Activated CD8-positive, alpha-beta memory T cell treated with anti-CD3 and anti-CD28 coated beads, Interleukin-2, amount 50 U/mL, for 1 hour (primary cell): ENCODE data around the gene FIBP.
"Not testable (repeated sequence)": the region's sequence is repeated elsewhere in the genome, so short reads cannot be mapped to it uniquely, and the experiment has no call there.

Experiments
- DNase-seq: peaks from one replicate; pipeline ENCODE4 v3.0.0-alpha.2; 2020; ENCODE audit errors: extremely low read depth

Gene FIBP

GRCh38 chr11:65859812-65860277 lies 28.4 kb downstream of the FIBP start:
- no peak for DNase-seq

GRCh38 chr11:65859095-65859811 lies 29.0 kb downstream of the FIBP start:
- DNase-seq = peak; percentile 95

- no peak for DNase-seq
These were observed 29.6 kb downstream of the FIBP start for GRCh38 chr11:65858681-65859087.

GRCh38 chr11:65857853-65858680 lies 30.2 kb downstream of the FIBP start, which contains the start of gene CFL1:
Gene CFL1 (minus strand): TSS chr11:65858180. CDS start chr11:65858099, 81 bp downstream.
- DNase-seq = peak; percentile 88

- no peak for DNase-seq
These were observed 30.8 kb downstream of the FIBP start for GRCh38 chr11:65857500-65857852.

GRCh38 chr11:65856689-65857499 lies 31.4 kb downstream of the FIBP start:
- DNase-seq = peak; percentile 59

- no peak for DNase-seq
These were observed 32.3 kb downstream of the FIBP start for GRCh38 chr11:65855927-65856363.

GRCh38 chr11:65854852-65855837 lies 33.1 kb downstream of the FIBP start:
- DNase-seq = no peak

- no peak for DNase-seq
These were observed 34.1 kb downstream of the FIBP start for GRCh38 chr11:65854161-65854592.

- DNase-seq = no peak
These were observed 34.9 kb downstream of the FIBP start for GRCh38 chr11:65853246-65853979.

GRCh38 chr11:65852508-65853245 lies 35.6 kb downstream of the FIBP start:
- DNase-seq = no peak

- no peak for DNase-seq
These were observed 36.3 kb downstream of the FIBP start for GRCh38 chr11:65851811-65852507.

- no peak for DNase-seq
These were observed 37.1 kb downstream of the FIBP start for GRCh38 chr11:65851083-65851579.

GRCh38 chr11:65850217-65851082 lies 37.8 kb downstream of the FIBP start:
- DNase-seq = no peak

- DNase-seq = no peak
These were observed 38.5 kb downstream of the FIBP start for GRCh38 chr11:65849771-65850216.

GRCh38 chr11:65849366-65849765 lies 38.9 kb downstream of the FIBP start:
- no peak for DNase-seq

GRCh38 chr11:65848693-65849092 lies 39.6 kb downstream of the FIBP start:
- not testable (repeated sequence) for DNase-seq
